ENCODE results near the gene TMPRSS4. TPM values are rescaled to one million over a fixed set of nuclear protein-coding genes. Genes with fewer than 3 reads are reported as not detected.
"Not testable (repeated sequence)": the region's sequence is repeated elsewhere in the genome, so short reads cannot be mapped to it uniquely, and the experiment has no call there.

TMPRSS4 gene
- total and polyA plus RNA-seq, 3 donors from 2014 or later = 1.2 to 4.3 (median 1.3) TPM

- intact Hi-C loops (cut with DNase I; ENCODE audit: low total_unique reads) = no loop called here
- H3K4me1 ChIP-seq = peaks cover 3% of the 10 kb centered on the region
- no peak overlapping the region for H3K4me3 ChIP-seq
- no peak overlapping the region for H3K27ac ChIP-seq
- H3K27me3 ChIP-seq = no peaks in the 10 kb centered on the region
- TF ChIP-seq POLR2A (IDR thresholded peaks at IDR 0.05) = no peak
- no peak for TF ChIP-seq CTCF (IDR thresholded peaks at IDR 0.05)
- H3K36me3 ChIP-seq (ENCODE audit: low read depth, missing control alignments) = no peaks in the 10 kb centered on the region
- WGBS, 2 donors = 94 to 97% methylated on average over 6 of the region's 6 CpGs
- DNase-seq = no peak
- no peaks in the 10 kb centered on the region for H3K9me3 ChIP-seq
Measured at GRCh38 chr11:118061586-118062125, 15.2 kb upstream of the TMPRSS4 start.

- H3K9me3 ChIP-seq; H3K27me3 ChIP-seq; H3K36me3 ChIP-seq (ENCODE audit: low read depth, missing control alignments); H3K4me1 ChIP-seq; DNase-seq; H3K4me3 ChIP-seq; intact Hi-C loops (cut with DNase I; ENCODE audit: low total_unique reads); H3K27ac ChIP-seq: not testable (repeated sequence)
- WGBS, 2 donors = 93 to 94% methylated on average over 5 of the region's 5 CpGs
Measured at GRCh38 chr11:118062181-118062580, 14.7 kb upstream of the TMPRSS4 start.

GRCh38 chr11:118062631-118063030 lies 14.2 kb upstream of the TMPRSS4 start:
- H3K36me3 ChIP-seq (ENCODE audit: low read depth, missing control alignments); DNase-seq; H3K9me3 ChIP-seq; H3K4me3 ChIP-seq; H3K27ac ChIP-seq; intact Hi-C loops (cut with DNase I; ENCODE audit: low total_unique reads); H3K4me1 ChIP-seq; H3K27me3 ChIP-seq: not testable (repeated sequence)
- WGBS, 2 donors = 94% methylated on average over 5 of the region's 5 CpGs

- no peaks in the 10 kb centered on the region for H3K36me3 ChIP-seq (ENCODE audit: low read depth, missing control alignments)
- H3K9me3 ChIP-seq = no peaks in the 10 kb centered on the region
- TF ChIP-seq POLR2A (IDR thresholded peaks at IDR 0.05) (no peak), CTCF (IDR thresholded peaks at IDR 0.05) (no peak)
- no peak overlapping the region for H3K27ac ChIP-seq
- no peak overlapping the region for H3K4me3 ChIP-seq
- H3K4me1 ChIP-seq = peaks cover 1% of the 10 kb centered on the region
- intact Hi-C loops (cut with DNase I; ENCODE audit: low total_unique reads) = no loop called here
- WGBS, 2 donors = 85% methylated on average over 9 of the region's 9 CpGs
- no peak for DNase-seq
- H3K27me3 ChIP-seq = no peaks in the 10 kb centered on the region
Measured at GRCh38 chr11:118064956-118065355, 11.9 kb upstream of the TMPRSS4 start.

GRCh38 chr11:118065384-118065783 lies 11.5 kb upstream of the TMPRSS4 start:
- H3K27ac ChIP-seq = no peak overlapping the region
- TF ChIP-seq POLR2A (IDR thresholded peaks at IDR 0.05) (no peak), CTCF (IDR thresholded peaks at IDR 0.05) (no peak)
- H3K4me3 ChIP-seq = no peak overlapping the region
- H3K4me1 ChIP-seq = no peaks in the 10 kb centered on the region
- intact Hi-C loops (cut with DNase I; ENCODE audit: low total_unique reads) = no loop called here
- 72 to 81% methylated on average over 3 of the region's 3 CpGs for WGBS, 2 donors
- no peaks in the 10 kb centered on the region for H3K9me3 ChIP-seq
- H3K27me3 ChIP-seq = no peaks in the 10 kb centered on the region
- no peaks in the 10 kb centered on the region for H3K36me3 ChIP-seq (ENCODE audit: low read depth, missing control alignments)
- no peak for DNase-seq

GRCh38 chr11:118067006-118067405 lies 9.9 kb upstream of the TMPRSS4 start:
- no peak for TF ChIP-seq POLR2A (IDR thresholded peaks at IDR 0.05)
- TF ChIP-seq CTCF (IDR thresholded peaks at IDR 0.05) = no peak
- DNase-seq = no peak
- H3K9me3 ChIP-seq = no peaks in the 10 kb centered on the region
- H3K27me3 ChIP-seq = no peaks in the 10 kb centered on the region
- H3K27ac ChIP-seq = no peak overlapping the region
- H3K36me3 ChIP-seq (ENCODE audit: low read depth, missing control alignments) = no peaks in the 10 kb centered on the region
- no peaks in the 10 kb centered on the region for H3K4me1 ChIP-seq
- intact Hi-C loops (cut with DNase I; ENCODE audit: low total_unique reads) = no loop called here
- H3K4me3 ChIP-seq = no peak overlapping the region
- 90% methylated on average over 7 to 8 of the region's 8 CpGs for WGBS, 2 donors

All from testis (tissue), 3 donors.